HUES48 (cell line): Measurements from ENCODE around the gene OR9Q1.

Experiments used
- H3K27ac ChIP-seq: one replicate; pipeline ENCODE4 v1.7.0; 2013; ENCODE audit warnings: low read depth, low read length, inconsistent platforms
- H3K27me3 ChIP-seq: 2 replicates; pipeline ENCODE4 v1.6.1; 2013; ENCODE audit warnings: mild to moderate bottlenecking, low read length; ENCODE audit not compliant: control insufficient read depth, insufficient read depth
- H3K36me3 ChIP-seq: 2 replicates; pipeline ENCODE4 v1.6.1; 2013; ENCODE audit warnings: low read length; ENCODE audit not compliant: control insufficient read depth, insufficient read depth
- H3K4me1 ChIP-seq: 2 replicates; pipeline ENCODE4 v1.6.1; 2013; ENCODE audit warnings: mild to moderate bottlenecking, low read length; ENCODE audit not compliant: control insufficient read depth, insufficient read depth
- H3K4me3 ChIP-seq: 2 replicates; pipeline ENCODE4 v1.5.1; 2013; ENCODE audit warnings: mild to moderate bottlenecking, low read depth, low read length
- H3K9ac ChIP-seq: 2 replicates; pipeline ENCODE4 v1.6.1; 2013; ENCODE audit warnings: mild to moderate bottlenecking, low read depth, low read length, moderate library complexity
- H3K9me3 ChIP-seq: 2 replicates; pipeline ENCODE4 v1.6.1; 2013; ENCODE audit warnings: low read length; ENCODE audit not compliant: control insufficient read depth, insufficient read depth

Gene OR9Q1

DNA sequence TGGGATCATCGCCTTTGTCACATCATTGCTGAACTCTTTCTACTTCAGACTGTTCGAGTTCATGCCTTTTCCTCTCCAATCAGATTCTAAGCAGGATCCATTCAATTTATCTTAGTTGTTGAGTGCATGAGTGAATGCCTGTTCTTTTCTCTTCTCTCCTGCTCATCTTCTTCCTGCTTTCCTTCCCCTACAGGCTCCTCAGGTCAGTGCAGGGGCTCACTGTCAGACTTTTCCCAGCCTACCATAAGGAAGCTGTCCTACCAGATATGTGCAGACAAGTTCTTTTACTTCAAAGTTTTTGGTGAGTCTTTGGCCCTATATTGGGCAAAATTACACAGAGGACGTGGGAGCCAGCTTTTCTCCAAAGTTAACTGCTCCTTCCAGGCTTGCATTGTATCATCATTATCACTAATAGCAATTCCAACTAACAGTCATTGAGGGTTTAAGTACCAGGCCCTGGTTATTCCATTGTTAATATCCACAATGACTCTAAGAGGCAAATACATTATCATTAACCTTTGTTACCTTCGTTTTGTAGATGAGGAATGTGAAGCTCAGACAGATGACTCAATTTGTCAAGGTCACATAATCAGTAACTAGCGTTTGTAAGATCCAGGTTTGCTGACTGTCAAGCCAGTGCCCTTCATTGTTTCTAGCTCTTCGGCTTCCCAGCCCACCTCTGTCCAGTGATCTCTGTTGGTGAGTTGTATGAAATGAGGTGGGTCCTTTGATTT lies 37.4 kb downstream of the OR9Q1 start:
- Histone ChIP-seq H3K27me3 (no peaks in the 10 kb centered on the region), H3K4me3 (no peak overlapping the region), H3K9ac (no peak overlapping the region; the same call in 1 of the 2 replicates), H3K4me1 (peaks cover 46% of the 10 kb centered on the region), H3K9me3 (no peaks in the 10 kb centered on the region), H3K36me3 (no peaks in the 10 kb centered on the region), H3K27ac (peak overlapping the region; percentile 54)

- H3K27ac ChIP-seq = peak overlapping the region; percentile 43
- H3K4me3 ChIP-seq = no peak overlapping the region
- H3K9me3 ChIP-seq = no peaks in the 10 kb centered on the region
- peaks cover 46% of the 10 kb centered on the region for H3K4me1 ChIP-seq
- H3K27me3 ChIP-seq = no peaks in the 10 kb centered on the region
- no peak overlapping the region; the same call in 1 of the 2 replicates for H3K9ac ChIP-seq
- no peaks in the 10 kb centered on the region for H3K36me3 ChIP-seq
These were observed 38.1 kb downstream of the OR9Q1 start for GRCh38 chr11:58061813-58062212.

DNA sequence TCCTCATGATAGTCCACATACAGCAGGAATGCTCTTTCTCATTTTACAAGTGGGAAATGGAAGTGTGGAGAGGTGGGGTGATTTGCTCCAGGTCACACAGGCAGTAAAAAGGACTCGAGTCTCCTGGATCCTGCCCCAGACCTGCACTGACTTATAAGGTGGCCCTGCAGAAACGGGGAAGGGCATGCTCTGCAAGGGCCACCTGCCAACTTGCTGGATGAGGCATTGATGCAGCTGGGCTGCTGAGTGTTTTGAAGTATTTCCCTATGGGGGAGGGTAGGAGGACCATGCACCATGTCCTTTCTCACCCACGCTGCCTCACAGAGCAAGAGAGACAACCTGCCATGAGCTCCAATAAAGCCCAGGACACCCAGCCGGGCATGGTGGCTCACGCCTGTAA lies 44.0 kb downstream of the OR9Q1 start:
- H3K27me3 ChIP-seq = no peaks in the 10 kb centered on the region
- 0 out of 2 replicates have a peak, but pooled peaks cover under 1% of the 10 kb centered on the region for H3K4me1 ChIP-seq
- H3K27ac ChIP-seq = no peak overlapping the region
- no peaks in the 10 kb centered on the region for H3K36me3 ChIP-seq
- H3K9ac ChIP-seq = no peak overlapping the region
- no peaks in the 10 kb centered on the region for H3K9me3 ChIP-seq
- no peak overlapping the region for H3K4me3 ChIP-seq

DNA sequence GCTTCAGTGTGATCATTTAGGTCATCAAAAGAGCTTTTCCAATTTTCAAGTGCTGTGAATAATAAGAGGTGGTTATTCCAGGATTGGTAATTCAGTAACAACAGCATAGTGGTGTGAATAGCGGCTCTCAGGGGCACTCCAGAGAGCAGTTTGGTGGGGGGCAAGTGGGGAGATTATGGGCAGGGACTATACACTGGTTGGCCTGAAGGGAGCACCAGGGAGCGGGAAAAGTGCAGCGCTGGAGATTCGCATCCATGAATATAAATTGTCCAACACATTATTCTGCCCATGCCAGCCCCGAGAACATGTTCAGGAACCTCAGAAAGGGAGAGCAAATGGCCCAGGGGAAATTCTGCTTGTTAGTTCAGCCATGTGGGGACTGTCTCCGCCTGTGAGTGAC lies 45.0 kb downstream of the OR9Q1 start:
- H3K27ac ChIP-seq = no peak overlapping the region

GRCh38 chr11:58070585-58070984 lies 46.9 kb downstream of the OR9Q1 start:
- H3K9ac ChIP-seq = no peak overlapping the region
- H3K27me3 ChIP-seq = no peaks in the 10 kb centered on the region
- no peaks in the 10 kb centered on the region for H3K4me1 ChIP-seq
- H3K27ac ChIP-seq = no peak overlapping the region
- no peaks in the 10 kb centered on the region for H3K36me3 ChIP-seq
- H3K9me3 ChIP-seq = no peaks in the 10 kb centered on the region
- H3K4me3 ChIP-seq = no peak overlapping the region

More for the DNA sequence above, 45.0 kb downstream of the OR9Q1 start:
- Histone ChIP-seq H3K27me3 (no peaks in the 10 kb centered on the region), H3K4me1 (no peaks in the 10 kb centered on the region), H3K4me3 (no peak overlapping the region), H3K9ac (no peak overlapping the region), H3K9me3 (no peaks in the 10 kb centered on the region), H3K36me3 (no peaks in the 10 kb centered on the region)

DNA sequence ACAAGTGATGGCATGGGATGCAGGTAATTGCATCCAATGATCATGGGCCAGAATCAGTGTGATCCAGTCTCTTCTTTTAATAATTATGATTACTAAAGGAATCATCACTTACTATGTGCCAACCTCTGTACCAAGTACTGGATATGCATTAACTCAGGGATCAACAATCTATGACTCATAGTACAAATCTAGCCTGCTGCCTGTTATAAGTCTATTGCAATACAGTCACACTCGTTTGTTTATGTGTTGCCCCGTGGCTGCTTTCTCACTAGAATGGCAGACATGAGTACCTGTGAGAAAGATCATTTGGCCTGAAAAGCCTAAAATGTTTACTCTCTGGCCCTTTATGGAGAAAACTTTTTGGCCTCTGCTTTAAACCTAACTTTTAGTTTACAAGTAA lies 52.1 kb downstream of the OR9Q1 start:
- Histone ChIP-seq H3K4me3 (no peak overlapping the region), H3K9me3 (no peaks in the 10 kb centered on the region), H3K4me1 (no peaks in the 10 kb centered on the region), H3K9ac (no peak overlapping the region), H3K27me3 (no peaks in the 10 kb centered on the region), H3K36me3 (no peaks in the 10 kb centered on the region), H3K27ac (no peak overlapping the region)

GRCh38 chr11:58086528-58086927 lies 62.8 kb downstream of the OR9Q1 start:
- Histone ChIP-seq H3K9me3 (no peaks in the 10 kb centered on the region), H3K36me3 (no peaks in the 10 kb centered on the region), H3K27me3 (no peaks in the 10 kb centered on the region), H3K4me3 (no peak overlapping the region), H3K9ac (no peak overlapping the region), H3K27ac (no peak overlapping the region), H3K4me1 (no peaks in the 10 kb centered on the region)

GRCh38 chr11:58097437-58097836 lies 73.8 kb downstream of the OR9Q1 start:
- no peak overlapping the region for H3K9ac ChIP-seq
- H3K27ac ChIP-seq = no peak overlapping the region
- H3K9me3 ChIP-seq = no peaks in the 10 kb centered on the region
- H3K36me3 ChIP-seq = no peaks in the 10 kb centered on the region
- no peak overlapping the region for H3K4me3 ChIP-seq
- no peaks in the 10 kb centered on the region for H3K27me3 ChIP-seq
- H3K4me1 ChIP-seq = no peaks in the 10 kb centered on the region

DNA sequence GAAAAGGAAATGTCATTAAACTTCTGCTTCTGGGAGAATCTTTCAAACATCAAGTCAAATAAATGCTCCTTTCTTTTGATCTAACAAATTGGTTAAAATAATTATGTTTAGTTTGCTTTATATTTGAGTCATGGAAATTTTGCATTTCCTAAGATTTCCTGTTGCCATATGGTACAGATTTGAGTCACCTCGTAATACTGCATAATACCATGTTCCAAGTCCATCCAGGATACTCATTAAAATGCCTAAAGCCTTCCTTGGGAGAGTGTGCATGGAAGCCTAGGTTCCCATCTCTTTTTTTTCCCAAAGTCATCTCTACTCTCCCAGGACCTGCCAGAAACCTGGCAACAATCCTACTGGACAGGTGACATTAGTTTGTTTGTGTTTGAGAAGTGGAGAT lies 97.4 kb downstream of the OR9Q1 start:
- no peak overlapping the region for H3K4me3 ChIP-seq
- H3K36me3 ChIP-seq = no peaks in the 10 kb centered on the region
- H3K27me3 ChIP-seq = no peaks in the 10 kb centered on the region
- no peaks in the 10 kb centered on the region for H3K9me3 ChIP-seq
- no peaks in the 10 kb centered on the region for H3K4me1 ChIP-seq
- H3K9ac ChIP-seq = no peak overlapping the region
- no peak overlapping the region for H3K27ac ChIP-seq

GRCh38 chr11:58125469-58125868 lies 101.8 kb downstream of the OR9Q1 start, which contains the start of gene OR9I1:
TSS of gene OR9I1 (minus strand) at chr11:58125530. CDS start at chr11:58119444, 6,086 bp downstream.
- Histone ChIP-seq H3K27me3 (no peaks in the 10 kb centered on the region), H3K4me3 (no peak within 1 kb of the TSS), H3K9me3 (no peaks in the 10 kb centered on the region), H3K27ac (no peak within 1 kb of the TSS), H3K36me3 (no peaks in the 10 kb centered on the region), H3K4me1 (no peaks in the 10 kb centered on the region), H3K9ac (no peak within 1 kb of the TSS)

- Histone ChIP-seq H3K9ac (no peak overlapping the region), H3K4me3 (no peak overlapping the region), H3K9me3 (no peaks in the 10 kb centered on the region), H3K27me3 (no peaks in the 10 kb centered on the region), H3K36me3 (no peaks in the 10 kb centered on the region), H3K27ac (no peak overlapping the region), H3K4me1 (no peaks in the 10 kb centered on the region)
These were observed 103.7 kb downstream of the OR9Q1 start for GRCh38 chr11:58127350-58127749.
